GM23248 (cell line): ENCODE results near the gene HDHD3.

Experiments
- EZH2 ChIP-seq: fragments of 200-600 bp; sonication (generic); IDR thresholded peaks from 2 replicates; pipeline ENCODE4 v1.6.1; 2018; ENCODE audit warnings: antibody characterized with exemption, mild to moderate bottlenecking; ENCODE audit not compliant: insufficient read depth, poor library complexity, severe bottlenecking
- EZH2phosphoT487 ChIP-seq: fragments of 200-600 bp; sonication (generic); IDR thresholded peaks from 2 replicates; pipeline ENCODE4 v1.6.1; 2018; ENCODE audit warnings: antibody characterized with exemption, moderate library complexity, mild to moderate bottlenecking, low read depth; ENCODE audit not compliant: insufficient read depth

DNA sequence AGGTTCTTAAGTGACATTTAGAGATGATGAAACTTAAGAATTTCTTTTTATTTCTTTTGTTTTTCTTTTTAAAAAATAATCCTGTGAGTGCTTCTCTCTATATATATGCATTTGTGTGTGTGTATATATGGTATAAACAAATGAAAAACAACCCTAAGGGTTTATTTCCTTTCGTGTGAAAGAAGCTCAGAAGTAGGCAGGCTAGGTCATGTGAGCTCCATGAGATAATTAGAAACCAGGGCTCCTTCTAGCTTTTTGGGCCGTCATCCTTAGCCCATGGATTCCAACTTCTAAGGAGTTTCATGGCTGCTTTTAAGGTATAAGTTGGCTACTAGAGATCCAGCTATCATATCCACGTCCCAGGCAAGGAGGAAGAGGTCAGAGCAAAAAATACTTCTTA lies 44.9 kb upstream of the HDHD3 start:
- TF ChIP-seq EZH2 (no peak), EZH2phosphoT487 (no peak)
